IMR-90 (cell line): Measurements from ENCODE around the gene ATP4A. TPM values are rescaled to one million over a fixed set of nuclear protein-coding genes. Genes with fewer than 3 reads are reported as not detected.

Experiments used
- ATAC-seq: fragments of 200-7000 bp; cut with Tn5 transposase; 2 replicates; pipeline ENCODE4 v1.9.1; 2020; ENCODE audit warnings: low read depth, mild to moderate bottlenecking, moderate library complexity
- BruUV-seq: library from RNA; stranded (reverse); fragments of 400-500 nt; replicated peaks from 2 replicates; lab custom pipeline; 2021; lab: Mats Ljungman, UMichigan
- CTCF ChIA-PET: fragments of 300-600 bp; formaldehyde crosslinking; extraction: SDS; loops from one replicate; lab custom pipeline; 2021; ENCODE audit warnings: antibody characterized with exemption; lab: Yijun Ruan, JAX
- POLR2A ChIA-PET: fragments of 300-600 bp; sonication (Branson Sonifier 250); formaldehyde crosslinking; loops from one replicate; lab custom pipeline; 2022; ENCODE audit warnings: antibody characterized with exemption; ENCODE audit not compliant: unreplicated experiment; lab: Charles Lee
- DNase-seq: peaks from one replicate; pipeline ENCODE4 v3.0.0; 2013
- H2AFZ ChIP-seq: replicated peaks from 2 replicates; pipeline ENCODE3; 2013; ENCODE audit warnings: low read length, mild to moderate bottlenecking; ENCODE audit not compliant: poor library complexity
- H2AK5ac ChIP-seq: 2 replicates; pipeline ENCODE4 v1.6.1; 2013; ENCODE audit warnings: low read depth, low read length, inconsistent platforms
- H2AK9ac ChIP-seq: replicated peaks from 2 replicates; pipeline ENCODE3; 2013; ENCODE audit warnings: mild to moderate bottlenecking, low read depth, low read length, moderate library complexity; ENCODE audit not compliant: poor library complexity
- H2BK120ac ChIP-seq: 2 replicates; pipeline ENCODE4 v1.6.1; 2013; ENCODE audit warnings: low read depth, low read length, inconsistent platforms
- H2BK15ac ChIP-seq: 3 replicates; pipeline ENCODE4 v1.6.1; 2013; ENCODE audit warnings: low read depth, low read length, inconsistent platforms
- H2BK20ac ChIP-seq: 2 replicates; pipeline ENCODE4 v1.6.1; 2013; ENCODE audit warnings: low read depth, mild to moderate bottlenecking, inconsistent platforms, low read length, moderate library complexity
- H2BK5ac ChIP-seq: 2 replicates; pipeline ENCODE4 v1.6.1; 2013; ENCODE audit warnings: mild to moderate bottlenecking, low read depth, low read length, inconsistent platforms; ENCODE audit not compliant: poor library complexity, severe bottlenecking
- H3K14ac ChIP-seq: replicated peaks from 2 replicates; pipeline ENCODE4 v1.6.1; 2013; ENCODE audit warnings: low read depth, low read length, inconsistent platforms
- H3K18ac ChIP-seq: 2 replicates; pipeline ENCODE4 v1.6.1; 2013; ENCODE audit warnings: low read depth, low read length, control low read depth
- H3K23ac ChIP-seq: 2 replicates; pipeline ENCODE4 v1.6.1; 2013; ENCODE audit warnings: low read depth, low read length, inconsistent platforms
- H3K27ac ChIP-seq: 2 replicates; pipeline ENCODE4 v1.5.1; 2013; ENCODE audit warnings: mild to moderate bottlenecking, control low read depth, low read length; ENCODE audit not compliant: insufficient read depth
- H3K27me3 ChIP-seq: 2 replicates; pipeline ENCODE4 v1.6.1; 2013; ENCODE audit warnings: low read length; ENCODE audit not compliant: control insufficient read depth, insufficient read depth
- H3K36me3 ChIP-seq: 2 replicates; pipeline ENCODE4 v1.6.1; 2013; ENCODE audit warnings: low read length, mixed read lengths; ENCODE audit not compliant: control insufficient read depth, insufficient read depth
- H3K4ac ChIP-seq: 2 replicates; pipeline ENCODE4 v1.6.1; 2013; ENCODE audit warnings: low read depth, low read length, inconsistent platforms
- H3K4me1 ChIP-seq: 2 replicates; pipeline ENCODE4 v1.6.1; 2013; ENCODE audit warnings: low read length, mixed read lengths; ENCODE audit not compliant: control insufficient read depth, insufficient read depth
- H3K4me2 ChIP-seq: 2 replicates; pipeline ENCODE4 v1.6.1; 2013; ENCODE audit warnings: low read depth, mild to moderate bottlenecking, control low read depth, low read length, moderate library complexity
- H3K4me3 ChIP-seq: 2 replicates; pipeline ENCODE4 v1.5.1; 2013; ENCODE audit warnings: low read depth, mild to moderate bottlenecking, control low read depth, low read length, moderate library complexity; ENCODE audit not compliant: insufficient read depth
- H3K56ac ChIP-seq: 2 replicates; pipeline ENCODE4 v1.6.1; 2013; ENCODE audit warnings: low read length, inconsistent platforms; ENCODE audit not compliant: insufficient read depth; ENCODE audit errors: extremely low read depth
- H3K79me1 ChIP-seq, 2 experiments: 2 replicates each; pipeline ENCODE4 v1.6.1; 2013; ENCODE audit warnings: low read length in 2 of 2, inconsistent platforms in 1 of 2, low read depth in 1 of 2
- H3K9ac ChIP-seq: 2 replicates; pipeline ENCODE4 v1.6.1; 2013; ENCODE audit warnings: low read depth, low read length, control low read depth
- H3K9me1 ChIP-seq: 2 replicates; pipeline ENCODE4 v1.6.1; 2013; ENCODE audit warnings: low read length, inconsistent platforms; ENCODE audit not compliant: insufficient read depth
- H3K9me3 ChIP-seq: 2 replicates; pipeline ENCODE4 v1.6.1; 2013; ENCODE audit warnings: low read length; ENCODE audit not compliant: control insufficient read depth, insufficient read depth
- H4K20me1 ChIP-seq: 2 replicates; pipeline ENCODE4 v1.6.1; 2013; ENCODE audit warnings: low read length, inconsistent platforms; ENCODE audit not compliant: insufficient read depth
- H4K5ac ChIP-seq: 2 replicates; pipeline ENCODE4 v1.6.1; 2013; ENCODE audit warnings: mild to moderate bottlenecking, low read depth, low read length, control low read depth
- H4K8ac ChIP-seq, 2 experiments: 2 replicates each; pipeline ENCODE4 v1.6.1; 2013; ENCODE audit warnings: low read depth in 2 of 2, low read length in 2 of 2, control low read depth in 1 of 2, inconsistent platforms in 1 of 2
- H4K91ac ChIP-seq: 2 replicates; pipeline ENCODE4 v1.6.1; 2013; ENCODE audit warnings: low read depth, low read length, inconsistent platforms; ENCODE audit not compliant: insufficient read depth
- BHLHE40 ChIP-seq: fragments of 150-350 bp; IDR thresholded peaks from 2 replicates; pipeline ENCODE4 v1.6.1; 2016; ENCODE audit warnings: mild to moderate bottlenecking, low read depth, low read length
- CEBPB ChIP-seq: IDR thresholded peaks from 2 replicates; pipeline ENCODE4 v1.6.1; 2012; ENCODE audit warnings: low read depth, low read length, improper control_type of control experiment
- CHD1 ChIP-seq: IDR thresholded peaks from 2 replicates; pipeline ENCODE4 v1.6.1; 2012; ENCODE audit warnings: low read depth, low read length, improper control_type of control experiment
- CTCF ChIP-seq: conservative IDR thresholded peaks from 2 replicates; pipeline ENCODE4 v1.5.1; 2012; ENCODE audit warnings: mild to moderate bottlenecking, low read depth, low read length, improper control_type of control experiment
- ELK1 ChIP-seq: fragments of 150-350 bp; IDR thresholded peaks from 2 replicates; pipeline ENCODE4 v1.6.1; 2016; ENCODE audit warnings: low read depth, mild to moderate bottlenecking, low read length, moderate library complexity, borderline replicate concordance
- FOS ChIP-seq: fragments of 150-350 bp; IDR thresholded peaks from 2 replicates; pipeline ENCODE4 v1.6.1; 2016; ENCODE audit warnings: low read depth, low read length
- MAFK ChIP-seq: IDR thresholded peaks from 2 replicates; pipeline ENCODE4 v1.6.1; 2012; ENCODE audit warnings: low read depth, low read length, improper control_type of control experiment
- MAZ ChIP-seq: IDR thresholded peaks from 2 replicates; pipeline ENCODE4 v1.6.1; 2012; ENCODE audit warnings: low read depth, mild to moderate bottlenecking, low read length, improper control_type of control experiment, moderate library complexity, borderline replicate concordance
- MXI1 ChIP-seq: IDR thresholded peaks from 2 replicates; pipeline ENCODE4 v1.6.1; 2012; ENCODE audit warnings: low read depth, mild to moderate bottlenecking, low read length, moderate library complexity, borderline replicate concordance
- NFE2L2 ChIP-seq: fragments of 150-350 bp; IDR thresholded peaks from 2 replicates; pipeline ENCODE4 v1.6.1; 2016; ENCODE audit warnings: low read depth, mild to moderate bottlenecking, low read length
- POLR2A ChIP-seq: IDR thresholded peaks from 2 replicates; pipeline ENCODE4 v1.6.1; 2012; ENCODE audit warnings: mild to moderate bottlenecking, low read depth, low read length
- RAD21 ChIP-seq: IDR thresholded peaks from 2 replicates; pipeline ENCODE4 v1.6.1; 2012; ENCODE audit warnings: low read length, improper control_type of control experiment
- RCOR1 ChIP-seq: IDR thresholded peaks from 2 replicates; pipeline ENCODE4 v1.6.1; 2012; ENCODE audit warnings: mild to moderate bottlenecking, low read length, improper control_type of control experiment; ENCODE audit not compliant: insufficient replicate concordance
- RFX5 ChIP-seq: IDR thresholded peaks from 2 replicates; pipeline ENCODE4 v1.8.0; 2012; ENCODE audit warnings: low read depth, mild to moderate bottlenecking, low read length, moderate library complexity
- SMC3 ChIP-seq: fragments of 150-350 bp; IDR thresholded peaks from 2 replicates; pipeline ENCODE4 v1.6.1; 2016; ENCODE audit warnings: low read depth, mild to moderate bottlenecking, antibody characterized with exemption, low read length, moderate library complexity
- USF2 ChIP-seq: fragments of 150-350 bp; IDR thresholded peaks from 2 replicates; pipeline ENCODE4 v1.6.1; 2017; ENCODE audit warnings: mild to moderate bottlenecking, antibody characterized with exemption, low read length, low read depth
- WGBS, 2 experiments: methylation state at CpG; one replicate each; pipeline versions ENCODE4 v1.1.5 to v1.1.7; 2013; ENCODE audit warnings: missing lambda C conversion rate in 2 of 2; ENCODE audit not compliant: insufficient read length in 1 of 2; ENCODE audit errors: extremely low coverage in 2 of 2; 5-methylcytosine and 5-hydroxymethylcytosine counted together
- dilution Hi-C: fragments of 300-500 bp; cut with HindIII; formaldehyde crosslinking; loops from one replicate; pipeline ENCODE4 v1.14.3; 2018; ENCODE audit warnings: low sequenced_read_pairs; ENCODE audit not compliant: unreplicated experiment
- in situ Hi-C: fragments of 300-500 bp; cut with MboI; formaldehyde crosslinking; loops from 3 replicates; pipeline ENCODE4 v1.14.3; 2019; ENCODE audit warnings: low sequenced_read_pairs, inconsistent platforms, mixed read lengths
- intact Hi-C: fragments of 100-400 bp; cut with micrococcal nuclease; formaldehyde crosslinking; loops from 2 replicates; pipeline ENCODE4 v1.10.0; 2022
- polyA plus RNA-seq, 3 experiments: library from polyadenylated mRNA; depleted of rRNA; stranded (reverse); fragments of >200 nt; gene quantifications; 2 replicates each; pipeline ENCODE4 v1.2.3, GENCODE V29; 2012; ENCODE audit warnings: low replicate concordance in 1 of 3
- total RNA-seq: library from RNA; depleted of rRNA; stranded (reverse); fragments of >200 nt; gene quantifications from 2 replicates; pipeline ENCODE4 v1.2.3, GENCODE V29; 2012

Gene ATP4A
- total and polyA plus RNA-seq, 2 of the 4 experiments (the other 2 are of a cell fraction), result not detected

- no peak overlapping the region for H2BK120ac ChIP-seq
- no peak overlapping the region for H4K8ac ChIP-seq
- no peaks in the 10 kb centered on the region for H3K9me3 ChIP-seq
- no peaks in the 10 kb centered on the region for H3K79me1 ChIP-seq
- in situ Hi-C loops (no loop called here), dilution Hi-C loops (no loop called here), intact Hi-C loops (no loop called here)
- ChIA-PET POLR2A (no interaction called here), CTCF (interaction anchor here (2.8 kb wide), 1 partner anchor 11 kb away, joined by 11 read pairs; no protein-coding TSS in a partner anchor)
- no peaks in the 10 kb centered on the region for H4K20me1 ChIP-seq
- no peak overlapping the region for H2AK5ac ChIP-seq
- ATAC-seq (no peak), DNase-seq (no peak)
- H2BK5ac ChIP-seq, result no peak overlapping the region
- no peak overlapping the region for H3K23ac ChIP-seq
- BruUV-seq, result no TSS peak
- no peak overlapping the region for H3K9ac ChIP-seq
- no CpG with 5 or more reads among the region's 7 CpGs for WGBS, 2 experiments
- TF ChIP-seq NFE2L2 (no peak), SMC3 (no peak), MAZ (no peak), CHD1 (no peak), USF2 (no peak), MXI1 (no peak), RAD21 (no peak), CEBPB (no peak), BHLHE40 (no peak), POLR2A (no peak), ELK1 (no peak), CTCF (no peak), RCOR1 (no peak), MAFK (no peak), RFX5 (no peak), FOS (no peak)
- no peaks in the 10 kb centered on the region; the same call in 1 of the 2 replicates for H3K9me1 ChIP-seq
- H3K27me3 ChIP-seq, result peaks cover 68% of the 10 kb centered on the region
- no peak overlapping the region for H3K4me2 ChIP-seq
- H3K36me3 ChIP-seq, result no peaks in the 10 kb centered on the region
- no peak overlapping the region for H2BK15ac ChIP-seq
- H3K14ac ChIP-seq, result no peak overlapping the region
- H2BK20ac ChIP-seq, result no peak overlapping the region
- no peak overlapping the region for H3K18ac ChIP-seq
- H4K5ac ChIP-seq, result no peak overlapping the region
- no peak overlapping the region for H3K56ac ChIP-seq
- H4K91ac ChIP-seq, result no peak overlapping the region
- H3K4me3 ChIP-seq, result no peak overlapping the region
- H3K27ac ChIP-seq, result no peak overlapping the region
- H2AFZ ChIP-seq, result no peak overlapping the region
- H3K4me1 ChIP-seq, result no peaks in the 10 kb centered on the region; the same call in 1 of the 2 replicates
- no peak overlapping the region for H2AK9ac ChIP-seq
- H3K4ac ChIP-seq, result no peak overlapping the region
Measured at GRCh38 chr19:35506011-35506410, 57.4 kb downstream of the ATP4A start.
